Measurements from ENCODE around the gene GNAT3.

DNA sequence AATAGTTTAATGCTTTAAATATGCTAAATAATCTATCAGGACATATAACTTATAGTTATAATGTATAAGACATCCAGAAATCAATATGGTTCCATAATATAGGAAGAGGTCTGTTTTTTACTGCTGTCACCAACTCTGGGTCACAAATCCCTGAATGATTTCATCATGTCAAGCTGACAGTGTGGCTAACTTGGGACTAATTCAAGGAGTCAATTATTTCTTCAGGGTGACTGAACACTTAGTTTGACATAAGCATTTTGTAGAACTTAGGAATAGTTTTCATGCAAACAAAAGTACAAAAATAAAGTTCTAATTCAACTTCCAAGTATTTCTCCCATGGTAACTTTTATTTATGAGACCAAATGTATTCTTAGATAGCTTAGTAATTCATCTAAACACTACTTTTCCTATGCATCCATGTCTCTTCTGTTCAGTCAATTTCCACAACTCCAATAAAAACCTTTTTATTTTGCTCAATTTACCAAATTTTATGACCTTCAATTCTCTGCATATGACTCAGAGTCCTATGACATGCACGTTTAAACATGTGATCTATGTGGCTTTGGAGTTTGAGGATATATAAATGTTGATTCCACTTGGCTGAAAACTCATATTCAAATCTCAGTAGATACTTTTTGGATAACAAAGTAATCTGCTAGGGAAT is 40.3 kb upstream of the GNAT3 start:
- TF ChIP-seq, protein P1, sequence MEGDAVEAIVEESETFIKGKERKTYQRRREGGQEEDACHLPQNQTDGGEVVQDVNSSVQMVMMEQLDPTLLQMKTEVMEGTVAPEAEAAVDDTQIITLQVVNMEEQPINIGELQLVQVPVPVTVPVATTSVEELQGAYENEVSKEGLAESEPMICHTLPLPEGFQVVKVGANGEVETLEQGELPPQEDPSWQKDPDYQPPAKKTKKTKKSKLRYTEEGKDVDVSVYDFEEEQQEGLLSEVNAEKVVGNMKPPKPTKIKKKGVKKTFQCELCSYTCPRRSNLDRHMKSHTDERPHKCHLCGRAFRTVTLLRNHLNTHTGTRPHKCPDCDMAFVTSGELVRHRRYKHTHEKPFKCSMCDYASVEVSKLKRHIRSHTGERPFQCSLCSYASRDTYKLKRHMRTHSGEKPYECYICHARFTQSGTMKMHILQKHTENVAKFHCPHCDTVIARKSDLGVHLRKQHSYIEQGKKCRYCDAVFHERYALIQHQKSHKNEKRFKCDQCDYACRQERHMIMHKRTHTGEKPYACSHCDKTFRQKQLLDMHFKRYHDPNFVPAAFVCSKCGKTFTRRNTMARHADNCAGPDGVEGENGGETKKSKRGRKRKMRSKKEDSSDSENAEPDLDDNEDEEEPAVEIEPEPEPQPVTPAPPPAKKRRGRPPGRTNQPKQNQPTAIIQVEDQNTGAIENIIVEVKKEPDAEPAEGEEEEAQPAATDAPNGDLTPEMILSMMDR (IDR thresholded peaks at IDR 0.05; ENCODE audit: borderline replicate concordance, extremely low read depth, low read length, poor library complexity, severe bottlenecking) = no peak
- no peak for TF ChIP-seq EZH2 (IDR thresholded peaks at IDR 0.05; ENCODE audit: borderline replicate concordance, low read depth, low read length, severe bottlenecking)

Measured in DND-41 (cell line).